ENCODE results near the gene CCDC30. TPM values are rescaled to one million over a fixed set of nuclear protein-coding genes. Genes with fewer than 3 reads are reported as not detected.

CCDC30 gene
- total RNA-seq, 1 experiment from 2014 or later = 1.3 TPM

GRCh38 chr1:42674214-42674613 lies 211.1 kb downstream of the CCDC30 start:
- ChIA-PET POLR2A (no interaction called here), CTCF (no interaction called here)
- H3K9me3 ChIP-seq (ENCODE audit: control insufficient read depth, insufficient read depth, low read depth, low read length) = no peaks in the 10 kb centered on the region
- no peaks in the 10 kb centered on the region; the same call in 1 of the 2 replicates for H3K36me3 ChIP-seq (ENCODE audit: control insufficient read depth, insufficient read depth, low read length)
- intact Hi-C loops (cut with micrococcal nuclease; ENCODE audit: unreplicated experiment) (no loop called here), in situ Hi-C loops (cut with HindIII; ENCODE audit: low pct_unique_long_range_greater_than_20kb, low sequenced_read_pairs) (no loop called here)
- ATAC-seq (no peak), DNase-seq (ENCODE audit: low read depth, low spot score) (no peak)
- no peaks in the 10 kb centered on the region for H3K4me1 ChIP-seq (ENCODE audit: control insufficient read depth, insufficient read depth, low read length)
- H3K4me3 ChIP-seq (ENCODE audit: low read depth in 2 of 2, low read length in 2 of 2) = no peak overlapping the region
- H3K27me3 ChIP-seq (ENCODE audit: control insufficient read depth, insufficient read depth, low read length) = no peaks in the 10 kb centered on the region
- no peak for TF ChIP-seq CTCF (IDR thresholded peaks at IDR 0.05)
- no peak for TF ChIP-seq SIN3A (IDR thresholded peaks at IDR 0.05; ENCODE audit: borderline replicate concordance, insufficient read depth, low read depth, low read length)
- no peak for TF ChIP-seq TCF7L2 (IDR thresholded peaks at IDR 0.05; ENCODE audit: low read depth, low read length)
- TF ChIP-seq REST (IDR thresholded peaks at IDR 0.05; ENCODE audit: insufficient read depth in 1 of 2, low read depth in 2 of 2, low read length in 1 of 2) = no peak
- no peak for TF ChIP-seq POLR2AphosphoS5 (IDR thresholded peaks at IDR 0.05; ENCODE audit: low read depth, low read length)
- H3K27ac ChIP-seq (ENCODE audit: low read length) = no peak overlapping the region
- BruUV-seq (replicated peaks) = TSS peak; percentile 44

GRCh38 chr1:42674682-42675081 lies 211.6 kb downstream of the CCDC30 start:
- Histone ChIP-seq H3K4me1 (ENCODE audit: control insufficient read depth, insufficient read depth, low read length) (no peaks in the 10 kb centered on the region), H3K4me3 (ENCODE audit: low read depth in 2 of 2, low read length in 2 of 2) (no peak overlapping the region), H3K27me3 (ENCODE audit: control insufficient read depth, insufficient read depth, low read length) (no peaks in the 10 kb centered on the region), H3K36me3 (ENCODE audit: control insufficient read depth, insufficient read depth, low read length) (no peaks in the 10 kb centered on the region; the same call in 1 of the 2 replicates), H3K9me3 (ENCODE audit: control insufficient read depth, insufficient read depth, low read depth, low read length) (no peaks in the 10 kb centered on the region), H3K27ac (ENCODE audit: low read length) (no peak overlapping the region)
- TF ChIP-seq SIN3A (IDR thresholded peaks at IDR 0.05; ENCODE audit: borderline replicate concordance, insufficient read depth, low read depth, low read length) = no peak
- TF ChIP-seq POLR2AphosphoS5 (IDR thresholded peaks at IDR 0.05; ENCODE audit: low read depth, low read length) = no peak
- no peak for TF ChIP-seq CTCF (IDR thresholded peaks at IDR 0.05)
- no peak for TF ChIP-seq REST (IDR thresholded peaks at IDR 0.05; ENCODE audit: insufficient read depth in 1 of 2, low read depth in 2 of 2, low read length in 1 of 2)
- no peak for TF ChIP-seq TCF7L2 (IDR thresholded peaks at IDR 0.05; ENCODE audit: low read depth, low read length)
- no TSS peak for BruUV-seq (replicated peaks)
- no peak for DNase-seq (ENCODE audit: low read depth, low spot score)
- in situ Hi-C loops (cut with HindIII; ENCODE audit: low pct_unique_long_range_greater_than_20kb, low sequenced_read_pairs) = no loop called here
- intact Hi-C loops (cut with micrococcal nuclease; ENCODE audit: unreplicated experiment) = no loop called here
- ChIA-PET POLR2A (no interaction called here), CTCF (no interaction called here)
- ATAC-seq = no peak

Data from Panc1 (cell line).